Neural crest cell (in vitro differentiated cells): ENCODE data around the gene KLHDC4. TPM values are rescaled to one million over a fixed set of nuclear protein-coding genes. Genes with fewer than 3 reads are reported as not detected.

Experiments
- DNase-seq: peaks from one replicate; pipeline ENCODE4 v3.0.0; 2021; ENCODE audit warnings: low read depth, mixed read lengths, low spot score
- H3K27ac Mint-ChIP-seq: one replicate; pipeline ENCODE4 v1.8.0; 2021; ENCODE audit warnings: mild to moderate bottlenecking, mixed read lengths; ENCODE audit not compliant: unreplicated experiment
- H3K27me3 Mint-ChIP-seq: 2 replicates; pipeline ENCODE4 v1.8.0; 2021; ENCODE audit warnings: low read depth, mild to moderate bottlenecking, mixed read lengths
- H3K36me3 Mint-ChIP-seq: 2 replicates; pipeline ENCODE4 v1.8.0; 2021; ENCODE audit warnings: low read depth, mild to moderate bottlenecking, mixed read lengths
- H3K4me1 Mint-ChIP-seq: 2 replicates; pipeline ENCODE4 v1.8.0; 2021; ENCODE audit warnings: mixed read lengths
- H3K4me3 Mint-ChIP-seq: one replicate; pipeline ENCODE4 v1.8.0; 2021; ENCODE audit warnings: mild to moderate bottlenecking, mixed read lengths
- H3K9me3 Mint-ChIP-seq: 2 replicates; pipeline ENCODE4 v1.8.0; 2021; ENCODE audit warnings: mixed read lengths
- CTCF ChIP-seq: fragments of 200-600 bp; sonication (generic); conservative IDR thresholded peaks from 2 replicates; pipeline ENCODE4 v1.5.0; 2021; ENCODE audit warnings: antibody characterized with exemption, mild to moderate bottlenecking
- total RNA-seq: library from RNA; stranded (reverse); gene quantifications from 2 replicates; pipeline ENCODE4 v1.2.1, GENCODE V29; 2021

The KLHDC4 gene
- total RNA-seq, 1 donor from 2014 or later, result 57.0 TPM

GRCh38 chr16:87689956-87690465 lies 75.8 kb downstream of the KLHDC4 start:
- Mint-ChIP-seq H3K27me3 (no peaks in the 10 kb centered on the region), H3K4me1 (no peaks in the 10 kb centered on the region), H3K9me3 (no peaks in the 10 kb centered on the region), H3K27ac (no peak overlapping the region), H3K36me3 (no peaks in the 10 kb centered on the region), H3K4me3 (no peak overlapping the region)
- DNase-seq, result no peak
- TF ChIP-seq CTCF, result no peak

GRCh38 chr16:87688876-87689815 lies 76.6 kb downstream of the KLHDC4 start:
- Mint-ChIP-seq H3K27ac (no peak overlapping the region), H3K36me3 (no peaks in the 10 kb centered on the region), H3K4me3 (no peak overlapping the region), H3K27me3 (no peaks in the 10 kb centered on the region), H3K9me3 (no peaks in the 10 kb centered on the region), H3K4me1 (no peaks in the 10 kb centered on the region)
- TF ChIP-seq CTCF, result no peak
- no peak for DNase-seq

- Mint-ChIP-seq H3K9me3 (no peaks in the 10 kb centered on the region), H3K4me1 (no peaks in the 10 kb centered on the region), H3K27ac (no peak overlapping the region), H3K4me3 (no peak overlapping the region), H3K36me3 (no peaks in the 10 kb centered on the region), H3K27me3 (no peaks in the 10 kb centered on the region)
- no peak for DNase-seq
- TF ChIP-seq CTCF, result no peak
Measured at GRCh38 chr16:87687998-87688529, 77.7 kb downstream of the KLHDC4 start.

- H3K27me3 Mint-ChIP-seq, result no peaks in the 10 kb centered on the region
Measured at GRCh38 chr16:87687126-87687910, 78.5 kb downstream of the KLHDC4 start.

More at GRCh38 chr16:87687126-87687910, 78.5 kb downstream of the KLHDC4 start:
- Mint-ChIP-seq H3K4me1 (no peaks in the 10 kb centered on the region), H3K36me3 (no peaks in the 10 kb centered on the region), H3K9me3 (no peaks in the 10 kb centered on the region), H3K27ac (no peak overlapping the region), H3K4me3 (no peak overlapping the region)
- no peak for TF ChIP-seq CTCF
- DNase-seq, result no peak
